K562 (cell line): Measurements from ENCODE around the gene LAG3. TPM values are rescaled to one million over a fixed set of nuclear protein-coding genes. Genes with fewer than 3 reads are reported as not detected.
A peak's percentile ranks its signal among the peaks of the same experiment; 100 is the strongest.

Source experiments
- CBX3 ChIP-seq, 2 experiments: IDR thresholded peaks; 1 replicate in 1 of 2; 2 replicates in 1 of 2; pipeline ENCODE4 v1.6.1; 2012; ENCODE audit warnings: inconsistent platforms in 2 of 2, low read length in 2 of 2, borderline replicate concordance in 1 of 2, control low read depth in 1 of 2
- CBX8 ChIP-seq: fragments of 200-600 bp; sonication (generic); IDR thresholded peaks from 2 replicates; pipeline ENCODE4 v1.6.1; 2012; ENCODE audit warnings: borderline replicate concordance, mixed run types, low read depth, mild to moderate bottlenecking, moderate library complexity, mixed read lengths, low read length, control low read depth, inconsistent platforms; ENCODE audit not compliant: poor library complexity, severe bottlenecking; ENCODE audit errors: extremely low read depth
- E2F1 ChIP-seq: sonication (generic); formaldehyde crosslinking; IDR thresholded peaks from 2 replicates; pipeline ENCODE4 v1.8.1; 2023; ENCODE audit warnings: mild to moderate bottlenecking, missing genetic modification reagents, moderate library complexity
- FIP1L1 ChIP-seq: fragments of 200-400 bp; formaldehyde crosslinking; IDR thresholded peaks from 2 replicates; pipeline ENCODE4 v1.6.1; 2018; ENCODE audit warnings: mild to moderate bottlenecking, low read depth, low read length; ENCODE audit not compliant: poor library complexity, severe bottlenecking
- HDAC6 ChIP-seq: IDR thresholded peaks from 2 replicates; pipeline ENCODE4 v1.6.1; 2012; ENCODE audit warnings: low read depth, mild to moderate bottlenecking, control low read depth, inconsistent platforms, low read length, moderate library complexity
- HLTF ChIP-seq: fragments of 450-650 bp; IDR thresholded peaks from 2 replicates; pipeline ENCODE4 v1.6.1; 2016
- POLR2G ChIP-seq: fragments of 200-400 bp; formaldehyde crosslinking; IDR thresholded peaks from 2 replicates; pipeline ENCODE4 v1.6.1; 2017; ENCODE audit warnings: low read depth, mild to moderate bottlenecking, antibody characterized with exemption, low read length, moderate library complexity
- ZKSCAN8 ChIP-seq: fragments of 200-800 bp; sonication (Bioruptor generic); IDR thresholded peaks from 2 replicates; pipeline ENCODE4 v1.6.1; 2016; ENCODE audit warnings: missing genetic modification characterization, missing compliant biosample characterization
- polyA plus RNA-seq, 8 experiments: library from polyadenylated mRNA; depleted of rRNA in 4 of 8; stranded (reverse) in 5 of 8; unstranded in 3 of 8; fragments of >200 nt; fragmentation: Nextera tagmentation in 2 of 8; fragmentation: Illumina TruSeq in 1 of 8; extraction: Ambion mirVana in 2 of 8; extraction: Trizol in 1 of 8; gene quantifications; 2 replicates each; pipeline versions ENCODE4 v1.2.1 to v1.2.3, GENCODE V29; 2011 to 2014; ENCODE audit warnings: inconsistent platforms in 1 of 8, missing spikeins in 1 of 8
- total RNA-seq, 7 experiments: library from RNA; depleted of rRNA in 6 of 7; stranded (reverse); fragments of >200 nt in 6 of 7; fragmentation: Illumina TruSeq in 2 of 7; extraction: Trizol in 2 of 7; gene quantifications; 2 replicates each; pipeline versions ENCODE4 v1.2.1 to v1.2.3, GENCODE V29; 2011 to 2021; ENCODE audit warnings: low replicate concordance in 1 of 7
- TF ChIP-seq, protein P1 (sequence below): fragments of 450-650 bp; IDR thresholded peaks from 2 replicates; pipeline ENCODE4 v1.6.1; 2016; ENCODE audit warnings: mild to moderate bottlenecking, moderate library complexity
- TF ChIP-seq, protein P2 (sequence below): fragments of 250-450 bp; sonication (Bioruptor Pico); IDR thresholded peaks from 2 replicates; pipeline ENCODE4 v1.5.0; 2021; ENCODE audit warnings: mild to moderate bottlenecking, moderate library complexity

The LAG3 gene
- total and polyA plus RNA-seq, 9 of the 15 experiments (the other 6 are each of a cell fraction or from before 2014, with no cell fraction given) = 0.07 to 0.66 (median 0.09) TPM; not detected in 1

GRCh38 chr12:6765048-6765633, 7.2 kb upstream of the LAG3 start (continued):
- TF ChIP-seq, protein P1, sequence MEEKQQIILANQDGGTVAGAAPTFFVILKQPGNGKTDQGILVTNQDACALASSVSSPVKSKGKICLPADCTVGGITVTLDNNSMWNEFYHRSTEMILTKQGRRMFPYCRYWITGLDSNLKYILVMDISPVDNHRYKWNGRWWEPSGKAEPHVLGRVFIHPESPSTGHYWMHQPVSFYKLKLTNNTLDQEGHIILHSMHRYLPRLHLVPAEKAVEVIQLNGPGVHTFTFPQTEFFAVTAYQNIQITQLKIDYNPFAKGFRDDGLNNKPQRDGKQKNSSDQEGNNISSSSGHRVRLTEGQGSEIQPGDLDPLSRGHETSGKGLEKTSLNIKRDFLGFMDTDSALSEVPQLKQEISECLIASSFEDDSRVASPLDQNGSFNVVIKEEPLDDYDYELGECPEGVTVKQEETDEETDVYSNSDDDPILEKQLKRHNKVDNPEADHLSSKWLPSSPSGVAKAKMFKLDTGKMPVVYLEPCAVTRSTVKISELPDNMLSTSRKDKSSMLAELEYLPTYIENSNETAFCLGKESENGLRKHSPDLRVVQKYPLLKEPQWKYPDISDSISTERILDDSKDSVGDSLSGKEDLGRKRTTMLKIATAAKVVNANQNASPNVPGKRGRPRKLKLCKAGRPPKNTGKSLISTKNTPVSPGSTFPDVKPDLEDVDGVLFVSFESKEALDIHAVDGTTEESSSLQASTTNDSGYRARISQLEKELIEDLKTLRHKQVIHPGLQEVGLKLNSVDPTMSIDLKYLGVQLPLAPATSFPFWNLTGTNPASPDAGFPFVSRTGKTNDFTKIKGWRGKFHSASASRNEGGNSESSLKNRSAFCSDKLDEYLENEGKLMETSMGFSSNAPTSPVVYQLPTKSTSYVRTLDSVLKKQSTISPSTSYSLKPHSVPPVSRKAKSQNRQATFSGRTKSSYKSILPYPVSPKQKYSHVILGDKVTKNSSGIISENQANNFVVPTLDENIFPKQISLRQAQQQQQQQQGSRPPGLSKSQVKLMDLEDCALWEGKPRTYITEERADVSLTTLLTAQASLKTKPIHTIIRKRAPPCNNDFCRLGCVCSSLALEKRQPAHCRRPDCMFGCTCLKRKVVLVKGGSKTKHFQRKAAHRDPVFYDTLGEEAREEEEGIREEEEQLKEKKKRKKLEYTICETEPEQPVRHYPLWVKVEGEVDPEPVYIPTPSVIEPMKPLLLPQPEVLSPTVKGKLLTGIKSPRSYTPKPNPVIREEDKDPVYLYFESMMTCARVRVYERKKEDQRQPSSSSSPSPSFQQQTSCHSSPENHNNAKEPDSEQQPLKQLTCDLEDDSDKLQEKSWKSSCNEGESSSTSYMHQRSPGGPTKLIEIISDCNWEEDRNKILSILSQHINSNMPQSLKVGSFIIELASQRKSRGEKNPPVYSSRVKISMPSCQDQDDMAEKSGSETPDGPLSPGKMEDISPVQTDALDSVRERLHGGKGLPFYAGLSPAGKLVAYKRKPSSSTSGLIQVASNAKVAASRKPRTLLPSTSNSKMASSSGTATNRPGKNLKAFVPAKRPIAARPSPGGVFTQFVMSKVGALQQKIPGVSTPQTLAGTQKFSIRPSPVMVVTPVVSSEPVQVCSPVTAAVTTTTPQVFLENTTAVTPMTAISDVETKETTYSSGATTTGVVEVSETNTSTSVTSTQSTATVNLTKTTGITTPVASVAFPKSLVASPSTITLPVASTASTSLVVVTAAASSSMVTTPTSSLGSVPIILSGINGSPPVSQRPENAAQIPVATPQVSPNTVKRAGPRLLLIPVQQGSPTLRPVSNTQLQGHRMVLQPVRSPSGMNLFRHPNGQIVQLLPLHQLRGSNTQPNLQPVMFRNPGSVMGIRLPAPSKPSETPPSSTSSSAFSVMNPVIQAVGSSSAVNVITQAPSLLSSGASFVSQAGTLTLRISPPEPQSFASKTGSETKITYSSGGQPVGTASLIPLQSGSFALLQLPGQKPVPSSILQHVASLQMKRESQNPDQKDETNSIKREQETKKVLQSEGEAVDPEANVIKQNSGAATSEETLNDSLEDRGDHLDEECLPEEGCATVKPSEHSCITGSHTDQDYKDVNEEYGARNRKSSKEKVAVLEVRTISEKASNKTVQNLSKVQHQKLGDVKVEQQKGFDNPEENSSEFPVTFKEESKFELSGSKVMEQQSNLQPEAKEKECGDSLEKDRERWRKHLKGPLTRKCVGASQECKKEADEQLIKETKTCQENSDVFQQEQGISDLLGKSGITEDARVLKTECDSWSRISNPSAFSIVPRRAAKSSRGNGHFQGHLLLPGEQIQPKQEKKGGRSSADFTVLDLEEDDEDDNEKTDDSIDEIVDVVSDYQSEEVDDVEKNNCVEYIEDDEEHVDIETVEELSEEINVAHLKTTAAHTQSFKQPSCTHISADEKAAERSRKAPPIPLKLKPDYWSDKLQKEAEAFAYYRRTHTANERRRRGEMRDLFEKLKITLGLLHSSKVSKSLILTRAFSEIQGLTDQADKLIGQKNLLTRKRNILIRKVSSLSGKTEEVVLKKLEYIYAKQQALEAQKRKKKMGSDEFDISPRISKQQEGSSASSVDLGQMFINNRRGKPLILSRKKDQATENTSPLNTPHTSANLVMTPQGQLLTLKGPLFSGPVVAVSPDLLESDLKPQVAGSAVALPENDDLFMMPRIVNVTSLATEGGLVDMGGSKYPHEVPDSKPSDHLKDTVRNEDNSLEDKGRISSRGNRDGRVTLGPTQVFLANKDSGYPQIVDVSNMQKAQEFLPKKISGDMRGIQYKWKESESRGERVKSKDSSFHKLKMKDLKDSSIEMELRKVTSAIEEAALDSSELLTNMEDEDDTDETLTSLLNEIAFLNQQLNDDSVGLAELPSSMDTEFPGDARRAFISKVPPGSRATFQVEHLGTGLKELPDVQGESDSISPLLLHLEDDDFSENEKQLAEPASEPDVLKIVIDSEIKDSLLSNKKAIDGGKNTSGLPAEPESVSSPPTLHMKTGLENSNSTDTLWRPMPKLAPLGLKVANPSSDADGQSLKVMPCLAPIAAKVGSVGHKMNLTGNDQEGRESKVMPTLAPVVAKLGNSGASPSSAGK = no peak
- TF ChIP-seq CBX8 = no peak
- no peak for TF ChIP-seq E2F1 (CRISPR knock-in tag)
- no peak for TF ChIP-seq ZKSCAN8 (CRISPR knock-in tag)
- TF ChIP-seq, protein P2, sequence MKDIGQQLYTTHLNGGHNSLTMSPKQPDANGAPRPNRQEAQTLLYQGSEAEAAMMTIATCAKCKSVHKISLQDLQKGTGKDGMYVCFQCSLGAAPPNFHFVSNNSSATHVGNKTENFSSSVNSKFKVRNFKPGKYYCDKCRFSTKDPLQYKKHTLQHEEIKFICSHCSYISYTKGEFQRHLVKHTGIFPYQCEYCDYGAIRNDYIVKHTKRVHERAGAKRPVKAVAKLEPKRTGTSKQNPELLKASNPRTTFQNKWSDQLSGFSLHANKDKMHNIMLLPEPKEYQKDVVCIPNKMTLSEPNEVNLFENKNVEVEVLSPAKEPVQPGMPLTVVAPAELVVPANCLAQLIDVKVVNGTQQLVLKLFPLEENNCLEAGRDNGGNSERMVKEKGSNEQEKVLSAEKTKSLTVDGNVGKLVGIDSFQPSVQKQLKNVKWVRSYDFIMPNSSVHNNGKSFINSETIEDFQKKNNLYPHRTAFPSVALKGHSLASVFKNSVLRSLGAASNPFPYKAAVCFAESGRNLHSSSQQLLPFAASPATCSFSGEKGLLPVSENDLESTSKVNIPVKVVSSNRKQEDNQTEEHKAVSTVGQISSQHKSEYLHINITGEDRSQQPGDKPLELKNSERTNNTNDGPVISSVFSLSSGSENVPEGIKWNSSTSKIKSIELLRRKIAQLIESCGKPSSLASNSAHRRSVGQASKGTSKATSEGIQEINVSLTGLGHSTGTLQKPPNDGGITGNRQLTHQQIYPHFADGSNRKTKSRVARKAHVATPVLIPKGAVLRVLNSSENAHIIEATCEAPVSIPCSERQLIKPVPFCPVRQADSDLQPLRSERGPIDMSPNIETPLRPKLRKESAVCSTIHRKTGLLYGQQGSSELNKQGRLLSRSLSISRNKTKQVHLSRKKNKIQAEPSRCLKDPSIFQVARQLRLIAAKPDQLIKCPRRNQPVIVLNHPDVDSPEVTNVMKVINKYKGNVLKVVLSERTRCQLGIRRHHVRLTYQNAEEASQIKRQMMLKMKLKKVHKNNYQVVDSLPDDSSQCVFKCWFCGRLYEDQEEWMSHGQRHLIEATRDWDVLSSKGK (CRISPR knock-in tag) = no peak
- no peak for TF ChIP-seq FIP1L1
- no peak for TF ChIP-seq HDAC6
- TF ChIP-seq POLR2G = no peak
- no peak for TF ChIP-seq CBX3 (IDR thresholded peaks at IDR 0.05; ENCODE audit: borderline replicate concordance in 1 of 2, low read length in 2 of 2)
- peak; percentile 89; the same call in 1 of the 2 replicates for TF ChIP-seq HLTF
